GM20000 (cell line): ENCODE measurements around the gene PAPSS2.

ENCODE experiments used
- DNase-seq: peaks from one replicate; pipeline ENCODE4 v3.0.0; 2012; ENCODE audit warnings: low spot score
- CTCF ChIP-seq: IDR thresholded peaks from 2 replicates; pipeline ENCODE4 v1.5.1; 2012; ENCODE audit warnings: mild to moderate bottlenecking, control low read depth; ENCODE audit errors: extremely low read depth, missing control alignments

The PAPSS2 gene

GRCh38 chr10:87763086-87763861, 103.6 kb downstream of the PAPSS2 start:
- DNase-seq, result no peak
- TF ChIP-seq CTCF, result no peak

- no peak for DNase-seq
- no peak for TF ChIP-seq CTCF
Measured at GRCh38 chr10:87764072-87764934, 104.6 kb downstream of the PAPSS2 start.

GRCh38 chr10:87765666-87766376, 106.1 kb downstream of the PAPSS2 start:
- no peak for DNase-seq
- no peak for TF ChIP-seq CTCF

DNA sequence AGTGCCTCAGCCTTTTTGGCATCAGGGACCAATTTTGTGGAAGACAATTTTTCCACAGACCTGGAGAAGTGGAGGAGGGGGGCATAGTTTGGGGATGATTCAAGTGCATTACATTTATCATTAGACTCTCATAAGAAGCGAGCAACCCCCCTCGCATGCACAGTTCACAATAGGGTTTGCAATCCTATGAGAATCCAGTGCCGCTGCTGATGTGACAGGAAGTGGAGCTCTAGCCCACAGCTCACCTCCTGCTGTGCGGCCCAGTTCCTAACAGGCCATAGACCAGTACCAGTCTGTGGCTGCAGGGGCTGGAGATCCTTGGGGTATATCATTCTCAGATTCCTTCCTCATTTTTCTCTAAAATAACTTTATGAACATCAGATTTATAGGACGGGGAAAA, 107.6 kb downstream of the PAPSS2 start:
- DNase-seq, result no peak
- no peak for TF ChIP-seq CTCF

- TF ChIP-seq CTCF, result peak; percentile 21
- peak; percentile 15 for DNase-seq
Measured at GRCh38 chr10:87771871-87772500, 112.3 kb downstream of the PAPSS2 start.

GRCh38 chr10:87775766-87776165, 116.1 kb downstream of the PAPSS2 start:
- no peak for DNase-seq
- no peak for TF ChIP-seq CTCF
